G401 (cell line): ENCODE measurements around the gene NEUROD4. TPM values are rescaled to one million over a fixed set of nuclear protein-coding genes. Genes with fewer than 3 reads are reported as not detected.
"Not testable (repeated sequence)": the region's sequence is repeated elsewhere in the genome, so short reads cannot be mapped to it uniquely, and the experiment has no call there.

Source experiments
- DNase-seq: peaks from one replicate; pipeline ENCODE4 v3.0.0-alpha.2; 2015; ENCODE audit warnings: low spot score
- in situ Hi-C: cut with HindIII; loops from 2 replicates; pipeline ENCODE4 v1.10.0; 2016; ENCODE audit warnings: low sequenced_read_pairs, mixed read lengths
- total RNA-seq: library from RNA; depleted of rRNA; stranded (reverse); fragments of >200 nt; shearing (Covaris generic); gene quantifications from 2 replicates; pipeline ENCODE4 v1.2.3, GENCODE V29; 2014; rRNA removed

NEUROD4 gene
- not detected in 2 replicates for total RNA-seq

GRCh38 chr12:55019784-55020183 is at the start of gene NEUROD4:
NEUROD4 (plus strand) TSS chr12:55019974; CDS start chr12:55026440, 6,466 bp downstream.
- in situ Hi-C loops = no loop called here
- DNase-seq = peak; percentile 9

GRCh38 chr12:54970741-54971140 is 49.0 kb upstream of the NEUROD4 start:
- in situ Hi-C loops = loop anchor here (25.0 kb wide), 1 partner anchor 208 kb away; no protein-coding TSS in a partner anchor
- no peak for DNase-seq

GRCh38 chr12:54973556-54973955 is 46.2 kb upstream of the NEUROD4 start:
- in situ Hi-C loops = loop anchor here (25.0 kb wide), 1 partner anchor 211 kb away; no protein-coding TSS in a partner anchor
- DNase-seq = no peak

GRCh38 chr12:54974279-54974678 is 45.5 kb upstream of the NEUROD4 start:
- in situ Hi-C loops = loop anchor here (25.0 kb wide), 1 partner anchor 212 kb away; no protein-coding TSS in a partner anchor

GRCh38 chr12:54975272-54975671 is 44.5 kb upstream of the NEUROD4 start:
- no peak for DNase-seq
- in situ Hi-C loops = no loop called here

More at GRCh38 chr12:54974279-54974678, 45.5 kb upstream of the NEUROD4 start:
- no peak for DNase-seq

- DNase-seq = no peak
- in situ Hi-C loops = no loop called here
Measured at GRCh38 chr12:54975875-54976274, 43.9 kb upstream of the NEUROD4 start.

GRCh38 chr12:54977155-54977554 is 42.6 kb upstream of the NEUROD4 start:
- in situ Hi-C loops = no loop called here
- no peak for DNase-seq

GRCh38 chr12:54977857-54978256 is 41.9 kb upstream of the NEUROD4 start:
- no peak for DNase-seq
- in situ Hi-C loops = no loop called here

GRCh38 chr12:54980341-54980740 is 39.4 kb upstream of the NEUROD4 start:
- DNase-seq = no peak

GRCh38 chr12:54981796-54982195 is 38.0 kb upstream of the NEUROD4 start:
- in situ Hi-C loops = no loop called here
- no peak for DNase-seq

More at GRCh38 chr12:54980341-54980740, 39.4 kb upstream of the NEUROD4 start:
- in situ Hi-C loops = no loop called here

- no peak for DNase-seq
- in situ Hi-C loops = no loop called here
Measured at GRCh38 chr12:54983536-54984101, 36.2 kb upstream of the NEUROD4 start.

GRCh38 chr12:54984658-54985376 is 35.0 kb upstream of the NEUROD4 start, which contains the start of gene TESPA1:
TESPA1 (minus strand) TSS chr12:54984762; CDS start chr12:54974562, 10,200 bp downstream.
- no peak for DNase-seq
- in situ Hi-C loops = no loop called here

GRCh38 chr12:54986773-54987172 is 33.0 kb upstream of the NEUROD4 start:
- DNase-seq, in situ Hi-C loops: not testable (repeated sequence)

- in situ Hi-C loops = no loop called here
- no peak for DNase-seq
Measured at GRCh38 chr12:54987611-54988231, 32.1 kb upstream of the NEUROD4 start.

GRCh38 chr12:54988402-54989054 is 31.2 kb upstream of the NEUROD4 start:
- no peak for DNase-seq
- in situ Hi-C loops = no loop called here

GRCh38 chr12:54989829-54990228 is 29.9 kb upstream of the NEUROD4 start:
- DNase-seq = no peak
- in situ Hi-C loops = no loop called here

GRCh38 chr12:54991161-54991990 is 28.4 kb upstream of the NEUROD4 start:
- in situ Hi-C loops = no loop called here
- no peak for DNase-seq

- in situ Hi-C loops = no loop called here
- DNase-seq = no peak
Measured at GRCh38 chr12:54991991-54992375, 27.8 kb upstream of the NEUROD4 start.
